NCI-H345 (cell line): ENCODE results near the gene S100A13.
A peak's percentile ranks its signal among the peaks of the same experiment; 100 is the strongest.
"Not testable (repeated sequence)": the region's sequence is repeated elsewhere in the genome, so short reads cannot be mapped to it uniquely, and the experiment has no call there.

Experiments
- DNase-seq: peaks from one replicate; lab custom pipeline; 2025; lab: John Stamatoyannopoulos, UW

S100A13 gene

DNA sequence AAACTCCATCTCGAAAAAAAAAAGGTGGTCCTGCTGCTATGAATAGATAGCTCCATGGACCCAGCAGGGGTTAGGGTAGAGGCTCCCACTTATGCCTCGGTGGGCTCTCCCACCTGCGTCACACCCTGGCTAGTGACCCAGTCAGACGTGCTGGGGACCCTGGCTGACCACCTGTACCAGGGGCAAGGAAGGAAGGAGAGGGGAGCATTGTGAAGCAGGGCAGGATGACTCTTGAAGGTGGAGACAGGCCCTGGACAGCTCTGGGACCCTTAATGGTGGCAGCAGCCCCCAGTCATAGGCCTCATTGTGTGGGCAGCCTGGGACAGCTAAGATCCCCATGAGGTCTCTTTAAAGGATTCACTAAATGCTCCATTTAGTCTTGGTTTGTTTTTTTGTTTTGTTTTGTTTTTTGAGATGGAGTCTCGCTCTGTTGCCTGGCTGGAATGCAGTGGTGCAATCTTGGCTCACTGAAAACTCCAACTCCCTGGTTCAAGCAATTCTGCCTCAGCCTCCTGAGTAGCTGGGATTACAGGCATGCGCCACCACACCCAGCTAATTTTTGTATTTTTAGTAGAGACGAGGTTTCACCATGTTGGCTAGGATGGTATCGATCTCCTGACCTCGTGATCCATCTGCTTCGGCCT, 20.8 kb upstream of the S100A13 start:
- DNase-seq, result no peak

DNA sequence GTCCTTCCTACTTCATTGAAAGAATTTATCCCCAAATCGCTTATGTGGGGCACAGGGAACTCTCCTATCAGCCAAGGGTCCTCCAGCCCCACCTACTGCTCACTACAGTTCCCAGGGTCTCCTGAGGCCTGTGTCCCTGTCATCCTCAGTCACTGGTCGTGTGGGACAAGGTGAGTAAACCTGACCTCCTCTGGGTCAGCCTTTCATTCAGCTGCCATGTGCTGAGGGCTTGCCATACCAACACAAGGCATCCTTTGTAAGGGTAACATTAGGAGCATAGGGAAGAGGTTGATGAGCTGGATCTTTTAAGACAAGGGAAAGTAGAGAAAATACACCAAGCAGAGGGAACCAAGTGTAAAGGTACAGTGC, 20.0 kb upstream of the S100A13 start:
- DNase-seq, result no peak

DNA sequence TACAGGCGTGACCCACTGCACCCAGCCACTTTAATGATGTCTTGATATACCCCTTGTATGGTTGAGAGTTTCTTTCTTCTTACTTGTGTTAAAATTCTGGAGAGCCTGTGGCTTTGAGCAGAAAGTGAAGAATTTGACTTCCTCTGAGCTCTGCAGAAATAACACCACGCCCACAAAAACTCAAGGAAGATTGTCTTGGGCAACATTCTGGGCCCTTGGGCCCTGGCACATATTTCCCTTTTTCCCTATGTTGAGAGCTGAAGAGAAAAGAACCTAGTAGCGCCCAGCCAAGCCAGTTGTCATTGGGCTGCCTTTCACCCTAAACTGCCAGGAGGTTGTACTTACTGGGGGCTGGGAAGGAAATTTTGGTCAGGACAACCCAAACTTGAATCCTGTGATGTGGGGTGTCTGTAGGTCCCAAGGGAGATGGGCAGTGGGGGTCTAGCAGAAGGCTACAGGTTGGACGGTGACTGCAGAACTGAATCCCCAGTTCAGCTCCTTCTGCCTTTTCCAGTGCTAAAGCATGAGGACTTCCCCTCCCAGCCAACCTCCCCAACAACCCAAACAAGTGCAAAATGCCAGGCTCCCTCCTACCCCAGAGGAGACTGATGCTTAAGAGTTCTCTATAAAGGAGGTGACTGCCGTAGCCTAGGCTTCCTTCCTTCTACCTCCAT, 19.5 kb upstream of the S100A13 start:
- DNase-seq, result no peak

DNA sequence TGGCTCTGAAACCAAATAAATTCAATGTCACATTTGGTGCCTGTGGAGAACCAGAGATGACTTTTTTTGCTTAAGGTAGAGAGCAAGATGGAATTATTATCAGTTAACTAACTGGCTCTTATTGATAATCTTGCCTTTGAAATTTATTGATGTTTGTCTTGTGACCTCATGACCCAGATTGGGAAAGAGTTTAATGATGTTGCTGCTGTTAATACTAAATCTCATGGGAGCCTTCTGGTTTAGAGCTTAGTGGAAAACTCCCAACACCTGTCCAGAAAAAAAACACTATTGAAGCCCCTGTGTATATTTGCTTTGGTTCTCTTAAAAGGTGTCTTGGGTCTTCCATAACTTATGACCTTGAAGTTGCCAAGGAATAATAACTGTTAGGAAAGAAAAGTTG, 16.5 kb upstream of the S100A13 start:
- DNase-seq, result no peak

DNA sequence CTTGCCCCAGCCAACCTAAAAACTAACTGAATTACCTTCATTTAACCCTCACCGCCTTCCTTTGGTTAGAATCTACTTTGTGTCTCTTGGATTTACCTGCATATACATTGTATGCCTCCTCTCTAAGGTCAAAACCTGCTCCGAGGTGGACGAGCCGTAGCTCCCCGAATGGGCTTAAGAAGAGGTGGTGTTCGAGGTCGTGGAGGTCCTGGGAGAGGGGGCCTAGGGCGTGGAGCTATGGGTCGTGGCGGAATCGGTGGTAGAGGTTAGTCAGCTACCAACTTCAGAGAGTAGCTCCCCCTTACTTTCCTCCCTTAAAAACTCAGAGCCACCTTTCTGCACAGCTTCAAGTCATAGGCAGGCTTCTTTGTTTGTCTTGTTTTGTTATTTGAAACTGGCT, 15.8 kb upstream of the S100A13 start:
- no peak for DNase-seq

DNA sequence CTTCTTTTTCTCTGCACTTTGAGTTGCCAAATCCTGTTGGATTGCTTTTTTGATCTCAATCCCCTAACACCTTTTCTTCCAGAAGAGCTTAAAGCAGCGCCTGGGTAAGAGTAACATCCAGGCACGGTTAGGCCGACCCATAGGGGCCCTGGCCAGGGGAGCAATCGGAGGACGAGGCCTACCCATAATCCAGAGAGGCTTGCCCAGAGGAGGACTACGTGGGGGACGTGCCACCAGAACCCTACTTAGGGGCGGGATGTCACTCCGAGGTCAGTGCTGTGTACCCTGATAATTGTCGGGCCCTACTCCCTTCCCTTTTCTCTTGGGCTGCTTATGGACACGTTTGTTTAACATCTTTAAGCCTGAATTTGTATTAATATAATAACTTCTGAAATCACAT, 14.9 kb upstream of the S100A13 start:
- DNase-seq, result no peak

DNA sequence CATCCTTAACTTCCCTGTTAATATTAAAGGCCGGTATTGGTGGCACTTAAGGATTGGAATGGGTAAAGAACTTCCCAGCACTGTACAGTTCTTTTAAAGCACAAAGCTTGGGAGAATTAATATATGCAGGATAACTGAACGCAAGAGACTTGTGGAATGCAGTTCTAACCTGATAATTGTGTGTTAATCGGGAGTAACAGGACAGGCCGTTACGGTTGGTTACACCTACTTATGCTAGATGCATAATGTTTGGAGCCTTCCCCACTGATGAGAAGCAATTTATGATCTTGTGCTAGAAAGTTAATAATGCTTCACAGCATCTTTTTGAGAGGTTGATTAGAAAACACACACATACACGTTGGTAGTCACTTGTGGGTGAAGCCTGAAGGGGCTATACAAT, 13.6 kb upstream of the S100A13 start:
- no peak for DNase-seq

DNA sequence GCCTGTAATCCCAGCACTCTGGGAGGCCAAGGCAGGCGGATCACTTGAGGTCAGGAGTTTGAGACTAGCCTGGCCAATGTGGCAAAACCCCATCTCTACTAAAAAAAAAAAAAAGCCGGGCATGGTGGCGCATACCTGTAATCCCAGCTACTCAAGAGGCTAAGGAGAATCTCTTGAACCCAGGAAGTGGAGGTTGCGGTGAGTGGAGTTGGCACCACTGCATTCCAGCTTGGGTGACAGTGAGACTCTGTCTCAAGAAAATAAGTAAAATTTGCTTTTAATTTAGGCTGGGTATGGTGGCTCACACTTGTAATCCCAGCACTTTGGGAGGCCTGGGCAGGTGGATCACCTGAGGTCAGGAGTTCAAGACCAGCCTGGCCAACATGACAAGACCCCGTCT, 12.9 kb upstream of the S100A13 start:
- DNase-seq, result not testable (repeated sequence)

DNA sequence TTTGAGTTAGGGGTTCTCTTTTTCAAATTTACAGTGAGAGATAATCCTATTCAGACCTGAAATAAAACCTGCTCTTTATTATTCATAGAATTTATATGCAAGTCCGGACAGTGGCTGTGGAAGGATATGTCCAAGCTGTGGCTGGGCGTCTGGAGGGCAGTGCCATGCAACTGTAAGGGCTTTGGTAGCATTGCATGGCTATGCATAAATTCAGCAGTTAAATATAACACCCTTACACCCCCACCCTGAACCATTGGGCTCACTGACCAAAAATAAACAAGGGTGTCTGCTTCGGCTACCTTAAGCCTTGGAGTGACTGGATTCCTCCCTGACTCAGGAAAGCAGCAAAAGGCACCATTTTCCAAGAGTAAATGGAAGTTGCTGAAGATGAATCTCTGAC, 12.0 kb upstream of the S100A13 start:
- no peak for DNase-seq

DNA sequence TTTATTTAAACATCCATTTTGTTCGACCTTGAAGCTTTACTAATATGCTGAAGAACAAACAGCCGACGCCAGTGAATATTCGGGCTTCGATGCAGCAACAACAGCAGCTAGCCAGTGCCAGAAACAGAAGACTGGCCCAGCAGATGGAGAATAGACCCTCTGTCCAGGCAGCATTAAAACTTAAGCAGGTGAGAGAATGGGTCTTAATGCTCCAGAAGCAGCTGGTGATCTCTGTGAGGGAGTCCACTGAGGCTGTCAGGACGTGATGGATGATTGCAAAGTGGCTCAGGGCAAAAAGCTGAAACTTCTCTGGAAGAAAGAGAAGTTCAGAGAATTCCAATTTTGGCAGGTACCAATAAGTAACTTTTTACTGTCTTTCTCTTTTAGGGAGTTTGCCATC, 11.0 kb upstream of the S100A13 start:
- no peak for DNase-seq

DNA sequence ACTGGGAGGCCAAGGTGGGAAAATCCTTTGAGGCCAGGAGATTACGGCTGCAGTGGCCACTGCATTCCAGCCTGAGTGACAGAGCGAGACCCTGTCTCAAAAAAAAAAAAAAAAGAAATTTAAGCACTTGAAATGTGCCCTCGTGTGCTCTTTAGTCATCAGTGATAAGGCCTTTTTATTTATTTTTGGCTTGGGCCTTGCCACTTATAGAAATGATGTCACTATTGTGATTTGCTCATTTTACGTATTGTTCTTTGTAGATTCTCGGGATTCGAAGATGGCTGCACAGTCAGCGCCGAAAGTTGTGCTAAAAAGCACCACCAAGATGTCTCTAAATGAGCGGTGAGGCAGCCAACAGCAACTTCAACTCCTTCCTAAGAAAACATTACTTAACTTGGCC, 9.0 kb upstream of the S100A13 start:
- no peak for DNase-seq

DNA sequence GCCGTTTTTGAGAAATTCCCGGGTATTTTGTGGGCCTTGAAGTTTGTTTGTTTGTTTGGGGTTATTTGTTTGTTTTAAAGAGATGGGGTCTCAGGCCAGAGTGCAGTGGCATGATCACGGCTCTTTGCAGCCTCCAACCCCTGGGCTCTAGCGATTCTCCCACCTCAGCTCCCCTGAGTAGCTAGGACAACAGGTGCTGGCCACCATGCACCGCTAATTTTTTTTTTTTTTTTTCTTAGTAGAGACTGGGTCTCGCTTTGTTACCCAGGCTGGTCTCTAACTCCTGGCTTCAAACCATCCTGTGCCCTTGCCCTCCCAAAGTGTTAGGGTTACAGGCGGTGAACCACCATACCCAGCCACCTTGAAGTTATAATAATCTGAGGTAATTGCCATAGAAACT, 8.6 kb upstream of the S100A13 start:
- DNase-seq, result no peak

DNA sequence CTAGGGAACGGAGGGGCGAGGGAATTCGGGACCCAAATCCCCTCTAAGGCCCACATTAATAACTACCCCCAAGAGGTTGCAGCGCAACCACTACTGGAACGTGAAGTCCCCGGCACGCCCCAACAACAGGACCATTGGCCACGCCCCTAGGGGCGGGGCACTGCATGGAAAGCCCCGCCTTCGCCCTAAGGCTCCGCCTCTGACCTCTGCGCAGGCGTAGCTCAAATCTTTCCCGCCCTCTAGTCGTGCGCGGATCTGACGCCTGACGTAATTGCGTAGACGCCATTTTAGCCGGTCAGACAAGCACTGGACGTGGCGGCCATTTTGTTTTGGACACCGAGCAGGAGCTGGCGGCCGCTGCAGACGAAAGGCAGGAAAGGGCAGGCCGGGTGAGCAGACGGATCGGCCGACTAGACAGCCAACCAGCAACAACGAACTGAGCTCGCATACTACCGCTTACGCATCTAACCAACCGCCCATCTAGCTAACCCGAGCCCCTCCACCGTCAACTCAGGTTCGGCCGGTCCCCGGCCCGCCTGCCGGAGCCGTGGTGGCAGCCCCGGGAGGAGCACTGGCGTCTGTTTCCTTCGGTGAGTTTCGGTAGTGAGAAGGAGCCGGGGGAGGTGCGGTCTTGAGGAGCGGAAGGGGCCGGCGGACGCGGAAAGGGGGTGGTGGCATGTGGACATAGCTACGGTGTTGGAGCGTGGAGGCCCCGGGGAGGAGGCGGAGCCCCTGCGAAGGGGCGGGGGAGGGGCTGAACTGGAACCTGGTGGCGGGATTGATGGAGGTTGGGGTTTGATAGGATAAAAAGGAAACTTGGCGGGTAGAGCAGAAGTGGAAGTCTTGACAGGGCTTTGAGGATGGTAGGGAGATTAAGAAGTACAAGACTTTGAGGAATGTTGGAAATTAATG, 6.7 kb upstream of the S100A13 start, which contains the start of gene CHTOP:
Gene CHTOP (plus strand): TSS at position 313 of the 912 bp plus-strand sequence. CDS start 2,523 bp downstream, outside the sequence.
- DNase-seq, result peak; percentile 100

DNA sequence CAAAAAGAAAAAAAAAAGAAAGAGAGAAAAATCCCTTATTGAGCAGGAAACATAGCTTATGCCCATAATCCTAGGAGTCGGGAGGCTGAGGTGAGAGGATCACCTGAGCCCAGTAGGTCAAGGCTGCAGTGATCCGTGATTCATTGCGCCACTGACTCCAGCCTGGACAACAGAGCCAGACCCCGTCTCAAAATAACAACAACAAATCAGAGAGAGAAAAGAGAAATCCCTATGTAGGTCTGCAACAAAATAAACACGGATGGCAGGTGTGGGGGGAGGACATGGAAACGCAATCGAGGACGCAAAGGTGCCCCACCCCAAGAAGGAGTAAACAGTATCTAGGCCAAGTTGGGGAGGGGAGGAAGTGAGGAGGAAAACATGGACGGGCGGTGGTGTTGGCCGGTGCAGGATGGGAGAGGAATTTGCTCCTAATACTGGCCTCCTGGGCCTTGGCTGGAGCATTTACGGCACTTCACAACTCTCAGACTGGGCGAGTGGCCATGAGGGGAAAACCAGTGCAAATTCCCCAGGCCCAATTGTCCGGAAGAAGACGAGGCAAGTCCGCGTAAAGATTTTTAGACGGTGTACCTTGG, 6.0 kb upstream of the S100A13 start:
- peak; percentile 74 for DNase-seq

DNA sequence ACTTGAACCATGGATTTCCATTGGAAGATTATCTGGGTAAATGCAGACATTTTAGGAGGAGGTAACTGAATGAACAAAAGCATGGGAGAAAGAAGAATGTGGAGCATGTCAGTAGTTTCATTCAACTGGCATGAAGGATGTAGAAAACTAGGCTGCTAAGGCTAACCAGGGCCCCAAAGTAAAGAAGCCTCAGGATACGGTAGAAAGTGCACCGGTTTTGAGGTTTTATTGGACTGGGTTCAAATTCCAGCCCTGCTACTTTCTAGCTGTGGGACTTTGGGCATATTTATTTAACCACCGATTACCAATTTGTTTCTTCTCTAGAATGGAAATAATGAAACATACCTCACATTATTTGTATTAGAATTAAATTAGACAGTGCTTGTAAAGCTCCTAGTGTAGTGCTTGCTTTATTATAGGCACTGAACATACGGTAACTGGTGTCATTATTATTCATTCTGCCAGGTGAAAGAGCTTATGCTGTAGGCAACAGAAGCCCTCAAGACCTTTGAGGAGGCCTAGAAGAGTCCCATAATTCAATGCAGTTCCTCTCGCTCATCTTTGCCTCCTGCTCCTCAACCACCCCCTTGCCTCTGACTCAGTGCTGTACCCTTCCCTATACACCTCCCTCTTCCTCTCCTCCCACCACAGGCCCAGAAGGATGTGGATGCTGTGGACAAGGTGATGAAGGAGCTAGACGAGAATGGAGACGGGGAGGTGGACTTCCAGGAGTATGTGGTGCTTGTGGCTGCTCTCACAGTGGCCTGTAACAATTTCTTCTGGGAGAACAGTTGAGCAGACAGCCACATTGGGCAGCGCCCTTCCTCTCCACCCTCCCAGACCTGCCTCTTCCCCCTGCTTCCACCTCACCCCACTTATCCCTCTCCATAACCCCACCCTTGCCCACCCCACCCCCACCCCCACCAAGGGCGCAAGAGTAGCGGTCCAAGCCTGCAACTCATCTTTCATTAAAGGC, 4.0 kb upstream of the S100A13 start:
- DNase-seq, result no peak

DNA sequence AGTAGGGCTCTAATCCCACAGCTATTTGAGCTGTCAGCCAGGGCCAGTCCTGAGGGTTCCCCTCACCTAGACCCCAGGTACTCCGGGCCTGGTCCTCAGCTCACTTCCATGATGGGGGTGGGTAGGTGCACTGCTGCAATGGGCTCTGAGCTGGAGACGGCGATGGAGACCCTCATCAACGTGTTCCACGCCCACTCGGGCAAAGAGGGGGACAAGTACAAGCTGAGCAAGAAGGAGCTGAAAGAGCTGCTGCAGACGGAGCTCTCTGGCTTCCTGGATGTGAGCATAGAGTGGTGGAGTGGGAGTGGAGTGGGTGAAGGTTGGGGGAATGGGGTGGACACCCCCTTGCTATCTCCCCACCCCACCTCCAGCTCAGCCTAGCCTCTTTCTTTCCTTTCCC, 3.1 kb upstream of the S100A13 start:
- DNase-seq, result no peak

DNA sequence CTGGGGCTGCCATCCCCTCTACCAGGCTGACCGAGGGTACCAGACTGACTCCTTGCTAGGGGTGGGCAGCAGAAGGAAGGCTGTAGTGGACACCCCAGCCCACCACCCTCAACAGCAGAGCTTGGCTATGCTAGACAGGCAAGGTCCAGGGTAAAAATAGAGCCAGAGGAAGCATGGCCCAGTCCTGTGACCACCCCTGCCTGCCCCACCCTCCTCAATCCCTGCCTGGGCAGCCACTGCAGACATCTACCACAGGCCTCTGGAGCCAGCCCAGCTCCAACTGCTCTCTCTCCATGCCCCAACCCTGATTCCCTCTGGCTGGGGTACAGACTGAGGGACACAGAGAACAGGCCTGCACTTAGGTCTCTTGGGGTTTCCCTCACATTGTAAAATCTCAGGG, 2.7 kb upstream of the S100A13 start:
- no peak for DNase-seq

DNA sequence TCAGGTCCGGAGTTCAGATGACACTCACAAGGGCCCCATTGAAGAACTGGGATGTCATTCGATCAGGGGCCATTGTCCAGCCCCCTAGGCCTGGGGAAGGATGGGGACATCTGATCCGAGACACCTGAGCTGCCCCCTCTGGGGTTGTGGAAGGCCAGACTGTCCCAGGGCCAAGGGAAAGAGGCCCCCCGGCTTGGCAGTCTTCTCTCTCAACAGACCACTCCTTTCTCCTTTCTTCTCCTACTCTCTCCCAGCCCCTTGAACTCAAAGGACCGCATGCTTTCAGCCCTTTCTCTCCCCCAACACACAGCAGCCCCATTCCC, 2.0 kb upstream of the S100A13 start:
- DNase-seq, result no peak

DNA sequence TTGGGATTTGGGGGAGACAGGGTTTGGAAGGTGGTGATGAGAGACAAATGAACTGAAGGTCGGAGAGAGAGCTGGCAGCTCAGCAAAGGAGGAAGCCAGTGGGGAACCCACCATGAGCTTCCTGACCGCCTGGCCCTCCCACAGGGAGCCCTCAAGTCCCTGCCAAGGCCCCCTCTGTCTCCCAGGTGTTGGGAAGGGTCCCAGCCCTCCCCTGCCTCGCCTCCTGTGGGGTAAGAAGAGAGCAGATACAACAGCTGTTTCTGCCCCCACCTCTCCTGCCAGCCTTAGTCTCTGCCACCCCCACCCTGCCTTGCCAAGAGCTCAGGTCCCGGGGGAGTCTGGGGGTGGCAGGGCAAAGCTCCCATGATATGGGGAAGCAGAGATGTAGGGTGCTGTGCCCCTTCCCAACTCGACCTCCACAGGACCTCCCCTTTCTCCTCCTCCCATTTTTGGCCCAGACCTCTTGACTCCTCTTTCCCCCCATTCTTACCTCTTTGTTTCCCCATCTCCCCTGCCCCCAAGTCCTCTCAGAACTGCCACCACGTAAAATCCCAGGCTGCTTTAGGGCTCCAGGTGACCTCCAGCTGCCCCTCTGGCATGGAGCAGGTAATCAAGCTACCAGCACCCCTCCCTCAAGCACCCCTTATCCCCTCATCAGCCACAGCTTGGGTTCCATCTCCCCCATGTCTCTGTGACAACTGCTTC, 1.5 kb upstream of the S100A13 start:
- no peak for DNase-seq

DNA sequence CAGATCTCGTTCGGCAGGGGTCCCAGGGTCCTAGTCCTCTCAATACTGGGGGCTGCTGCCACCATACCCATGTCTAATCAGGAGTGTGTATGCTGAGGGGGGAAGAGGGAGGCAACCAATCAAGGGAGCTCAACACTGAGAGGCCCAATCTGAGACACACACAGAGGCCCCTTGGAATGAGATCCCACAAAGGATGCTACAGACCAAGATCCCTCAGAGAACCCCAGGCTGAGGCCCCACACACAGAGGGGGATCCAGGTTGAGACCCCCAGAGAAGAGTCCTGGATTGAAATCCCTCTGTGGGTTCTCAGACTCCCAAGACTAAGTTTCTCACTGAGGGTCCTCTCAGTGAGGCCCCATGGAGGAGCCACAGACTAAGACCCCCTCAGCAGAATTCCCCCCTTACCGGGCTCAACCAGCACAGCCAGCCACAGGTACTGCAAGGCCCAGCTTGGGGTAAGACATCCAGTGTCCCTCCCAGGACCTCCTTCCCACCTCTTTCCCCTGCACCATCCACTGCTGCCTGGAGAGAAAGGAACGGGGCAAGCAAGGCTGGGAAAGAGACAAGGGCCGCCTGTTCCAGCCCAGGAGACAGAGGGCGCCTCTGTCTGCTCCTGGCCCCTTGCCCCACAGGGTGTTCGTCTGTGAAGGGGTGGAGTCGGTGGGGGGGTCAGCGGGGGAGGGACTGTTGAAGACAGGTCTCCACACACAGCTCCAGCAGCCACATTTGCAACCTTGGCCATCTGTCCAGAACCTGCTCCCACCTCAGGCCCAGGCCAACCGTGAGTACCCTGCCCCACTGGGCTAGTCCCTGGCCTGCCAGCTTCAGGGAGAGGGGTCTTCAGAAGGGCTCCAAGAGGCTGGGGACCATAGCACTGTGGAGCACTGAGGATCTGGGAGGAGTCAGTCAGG, 666 bp upstream of the S100A13 start, which contains the start of gene S100A1:
Gene S100A1 (plus strand): TSS at position 720 of the 912 bp plus-strand sequence. CDS start 2,088 bp downstream, outside the sequence.
- DNase-seq, result no peak
